MCF 10A (cell line): Measurements from ENCODE around the gene ZNF444. TPM values are rescaled to one million over a fixed set of nuclear protein-coding genes. Genes with fewer than 3 reads are reported as not detected.
"Not testable (repeated sequence)": the region's sequence is repeated elsewhere in the genome, so short reads cannot be mapped to it uniquely, and the experiment has no call there.

Experiments
- BruUV-seq: library from RNA; stranded (reverse); fragments of 400-500 nt; replicated peaks from 2 replicates; lab custom pipeline; 2021; lab: Mats Ljungman, UMichigan
- CTCF ChIA-PET: fragments of 300-600 bp; sonication (Branson Sonifier 250); formaldehyde crosslinking; extraction: SDS; loops from one replicate; lab custom pipeline; 2021; ENCODE audit warnings: antibody characterized with exemption, inconsistent platforms; lab: Yijun Ruan, JAX
- POLR2A ChIA-PET: fragments of 300-600, 350-650 bp; sonication (Branson Sonifier 250); formaldehyde crosslinking; extraction: SDS; loops from one replicate; lab custom pipeline; 2020; ENCODE audit warnings: antibody characterized with exemption, inconsistent platforms; lab: Yijun Ruan, JAX
- DNase-seq: peaks from one replicate; pipeline ENCODE4 v3.0.0-alpha.2; 2018; ENCODE audit not compliant: unreplicated experiment
- H3K27ac Mint-ChIP-seq: one replicate; pipeline ENCODE4 v1.8.0; 2022; ENCODE audit warnings: mild to moderate bottlenecking, low read depth, mixed read lengths; ENCODE audit not compliant: unreplicated experiment
- H3K27me3 Mint-ChIP-seq: one replicate; pipeline ENCODE4 v1.8.0; 2022; ENCODE audit warnings: mixed read lengths; ENCODE audit not compliant: insufficient read depth, unreplicated experiment
- H3K36me3 Mint-ChIP-seq: one replicate; pipeline ENCODE4 v1.8.0; 2022; ENCODE audit warnings: mild to moderate bottlenecking, moderate library complexity, mixed read lengths; ENCODE audit not compliant: insufficient read depth, unreplicated experiment
- H3K4me1 Mint-ChIP-seq: one replicate; pipeline ENCODE4 v1.8.0; 2022; ENCODE audit warnings: mixed read lengths; ENCODE audit not compliant: insufficient read depth, unreplicated experiment
- H3K4me3 Mint-ChIP-seq: one replicate; pipeline ENCODE4 v1.8.0; 2022; ENCODE audit warnings: mild to moderate bottlenecking, moderate library complexity, mixed read lengths; ENCODE audit not compliant: unreplicated experiment
- H3K9me3 Mint-ChIP-seq: one replicate; pipeline ENCODE4 v1.8.0; 2022; ENCODE audit warnings: mixed read lengths; ENCODE audit not compliant: unreplicated experiment
- CTCF ChIP-seq: fragments of 200-600 bp; IDR thresholded peaks from one replicate; pipeline ENCODE4 v1.8.0; 2022; ENCODE audit warnings: antibody characterized with exemption, mild to moderate bottlenecking; ENCODE audit not compliant: unreplicated experiment
- intact Hi-C: fragments of 100-400 bp; cut with micrococcal nuclease; formaldehyde crosslinking; loops from 2 replicates; pipeline ENCODE4 v1.14.1; 2022
- total RNA-seq: library from RNA; stranded (reverse); gene quantifications from 2 replicates; pipeline ENCODE4 v1.2.3, GENCODE V29; 2022

Gene ZNF444
- total RNA-seq, 1 experiment from 2014 or later = 26.6 TPM

- intact Hi-C loops = no loop called here
- DNase-seq = peak; percentile 41
- BruUV-seq = no TSS peak
- Mint-ChIP-seq H3K27ac (no peak overlapping the region), H3K4me1 (peaks cover 7% of the 10 kb centered on the region), H3K9me3 (no peaks in the 10 kb centered on the region), H3K4me3 (no peak overlapping the region), H3K36me3 (peaks cover under 1% of the 10 kb centered on the region), H3K27me3 (no peaks in the 10 kb centered on the region)
- ChIA-PET CTCF (interaction anchor here (0.5 kb wide), 1 partner anchor 76 kb away, joined by 4 read pairs; no protein-coding TSS in a partner anchor), POLR2A (no interaction called here)
- TF ChIP-seq CTCF = no peak
Observed at GRCh38 chr19:56167064-56167578, 26.0 kb downstream of the ZNF444 start.

- H3K27ac Mint-ChIP-seq = no peak overlapping the region
- intact Hi-C loops = loop anchor here (2.0 to 5.0 kb wide), 2 partner anchors 29 to 78 kb away; partner anchors contain the start of gene ZNF444
- H3K36me3 Mint-ChIP-seq = no peaks in the 10 kb centered on the region
- H3K4me3 Mint-ChIP-seq = peak overlapping the region; percentile 0
- no peaks in the 10 kb centered on the region for H3K9me3 Mint-ChIP-seq
- H3K4me1 Mint-ChIP-seq = peaks cover 7% of the 10 kb centered on the region
- BruUV-seq = no TSS peak
- no peaks in the 10 kb centered on the region for H3K27me3 Mint-ChIP-seq
- DNase-seq = peak; percentile 93
- ChIA-PET POLR2A (interaction anchor here (0.7 to 1.6 kb wide), 2 partner anchors 27 to 145 kb away, joined by 3 to 4 read pairs; no protein-coding TSS in a partner anchor), CTCF (interaction anchor here (0.7 to 4.3 kb wide), 3 partner anchors 85 to 104 kb away, joined by 3 to 18 read pairs (median 8); no protein-coding TSS in a partner anchor)
- TF ChIP-seq CTCF = no peak
Observed at GRCh38 chr19:56170261-56170660, 29.2 kb downstream of the ZNF444 start.

GRCh38 chr19:56174086-56174485 lies 33.0 kb downstream of the ZNF444 start:
- no peaks in the 10 kb centered on the region for H3K27me3 Mint-ChIP-seq
- intact Hi-C loops = loop anchor here (5.0 kb wide), 1 partner anchor 82 kb away; no protein-coding TSS in a partner anchor
- TF ChIP-seq CTCF = no peak
- DNase-seq = no peak
- CTCF ChIA-PET = interaction anchor here (0.6 to 4.3 kb wide), 7 partner anchors 36 to 107 kb away, joined by 3 to 18 read pairs (median 4); no protein-coding TSS in a partner anchor
- peaks cover 7% of the 10 kb centered on the region for H3K4me1 Mint-ChIP-seq
- BruUV-seq = no TSS peak
- H3K27ac Mint-ChIP-seq = no peak overlapping the region
- no peaks in the 10 kb centered on the region for H3K9me3 Mint-ChIP-seq
- H3K4me3 Mint-ChIP-seq = no peak overlapping the region
- POLR2A ChIA-PET = no interaction called here
- no peaks in the 10 kb centered on the region for H3K36me3 Mint-ChIP-seq

GRCh38 chr19:56174550-56174949 lies 33.5 kb downstream of the ZNF444 start:
- intact Hi-C loops = loop anchor here (5.0 kb wide), 1 partner anchor 82 kb away; no protein-coding TSS in a partner anchor
- no peaks in the 10 kb centered on the region for H3K36me3 Mint-ChIP-seq
- ChIA-PET CTCF (interaction anchor here (0.6 to 0.9 kb wide), 2 partner anchors 77 to 99 kb away, joined by 3 read pairs; no protein-coding TSS in a partner anchor), POLR2A (no interaction called here)
- no peak for TF ChIP-seq CTCF
- no TSS peak for BruUV-seq
- H3K27ac Mint-ChIP-seq = no peak overlapping the region
- no peaks in the 10 kb centered on the region for H3K27me3 Mint-ChIP-seq
- H3K4me1 Mint-ChIP-seq = peaks cover 7% of the 10 kb centered on the region
- no peak overlapping the region for H3K4me3 Mint-ChIP-seq
- DNase-seq = no peak
- H3K9me3 Mint-ChIP-seq = no peaks in the 10 kb centered on the region

- DNase-seq, H3K4me3 Mint-ChIP-seq, H3K36me3 Mint-ChIP-seq, H3K27me3 Mint-ChIP-seq, CTCF ChIA-PET, intact Hi-C loops, H3K9me3 Mint-ChIP-seq, H3K27ac Mint-ChIP-seq, BruUV-seq, H3K4me1 Mint-ChIP-seq, POLR2A ChIA-PET: not testable (repeated sequence)
Observed at GRCh38 chr19:56175861-56176307, 34.8 kb downstream of the ZNF444 start, which contains the start of gene GALP. GALP (plus strand) TSS chr19:56176008; CDS start chr19:56177109, 1,101 bp downstream.

GRCh38 chr19:56176310-56176709 lies 35.2 kb downstream of the ZNF444 start:
- intact Hi-C loops, H3K9me3 Mint-ChIP-seq, H3K27me3 Mint-ChIP-seq, H3K36me3 Mint-ChIP-seq, H3K4me3 Mint-ChIP-seq, H3K4me1 Mint-ChIP-seq, BruUV-seq, DNase-seq, POLR2A ChIA-PET, H3K27ac Mint-ChIP-seq: not testable (repeated sequence)
- CTCF ChIA-PET = interaction anchor here (0.5 to 1.0 kb wide), 3 partner anchors 22 to 157 kb away, joined by 3 to 6 read pairs (median 3); no protein-coding TSS in a partner anchor
